Measurements from ENCODE around the gene GRAMD2B. TPM values are rescaled to one million over a fixed set of nuclear protein-coding genes. Genes with fewer than 3 reads are reported as not detected.

Gene GRAMD2B
- total and polyA plus RNA-seq, 2 of the 8 experiments (the other 6 are each of a cell fraction or from before 2014, with no cell fraction given): 6.4 to 9.4 TPM

DNA sequence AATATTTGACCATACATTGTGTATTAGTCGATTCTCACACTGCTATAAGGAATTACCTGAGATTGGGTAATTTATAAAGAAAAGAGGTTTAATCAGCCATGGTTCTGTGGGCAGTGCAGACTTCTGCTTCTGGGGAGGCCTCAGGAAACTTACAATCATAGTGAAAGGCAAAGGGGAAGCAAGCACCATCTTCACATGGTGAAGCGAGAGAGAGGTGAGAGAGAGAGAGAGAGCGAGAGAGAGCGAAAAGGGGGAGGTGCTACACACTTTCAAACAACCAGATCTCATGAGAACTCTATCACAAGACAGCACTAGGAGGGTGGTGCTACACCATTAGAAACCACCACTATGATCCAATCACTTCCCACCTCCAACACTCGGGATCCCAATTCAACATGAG, 4.1 kb upstream of the GRAMD2B start (continued):
- no peak for TF ChIP-seq KDM4A (IDR thresholded peaks at IDR 0.05; ENCODE audit: low read depth, low read length, severe bottlenecking)
- no peak for TF ChIP-seq SIRT6 (IDR thresholded peaks at IDR 0.05; ENCODE audit: low read length)

Measured in H1 (cell line).